HepG2 (cell line): ENCODE measurements around the gene SSBP4. TPM values are rescaled to one million over a fixed set of nuclear protein-coding genes. Genes with fewer than 3 reads are reported as not detected.

Source experiments
- CBX5 ChIP-seq: sonication (generic); formaldehyde crosslinking; IDR thresholded peaks from 2 replicates; pipeline ENCODE4 v1.4.0; 2020; ENCODE audit warnings: missing genetic modification reagents, borderline replicate concordance
- CHCHD3 ChIP-seq: sonication (generic); formaldehyde crosslinking; IDR thresholded peaks from 2 replicates; pipeline ENCODE4 v1.8.0; 2022; ENCODE audit warnings: mild to moderate bottlenecking, missing genetic modification reagents, moderate library complexity
- CTCF ChIP-seq: sonication (generic); formaldehyde crosslinking; IDR thresholded peaks from 2 replicates; pipeline ENCODE4 v1.5.0; 2020; ENCODE audit warnings: mild to moderate bottlenecking, missing genetic modification reagents, moderate library complexity
- EHMT2 ChIP-seq: fragments of 200-600 bp; sonication (generic); IDR thresholded peaks from 2 replicates; pipeline ENCODE4 v1.7.0; 2017; ENCODE audit warnings: antibody characterized with exemption, low read depth, low read length, borderline replicate concordance
- GATAD1 ChIP-seq: IDR thresholded peaks from 2 replicates; pipeline ENCODE4 v1.6.1; 2016; ENCODE audit warnings: missing genetic modification reagents, missing compliant biosample characterization
- HMGXB4 ChIP-seq, 2 experiments: sonication (generic) in 1 of 2; formaldehyde crosslinking in 1 of 2; IDR thresholded peaks; 2 replicates each; pipeline versions ENCODE4 v1.4.0 to v1.6.1; 2018 to 2020; ENCODE audit warnings: missing genetic modification reagents in 2 of 2, borderline replicate concordance in 1 of 2, low read depth in 1 of 2, mild to moderate bottlenecking in 1 of 2, missing biosample characterization in 1 of 2
- NCOR1 ChIP-seq: fragments of 200-600 bp; sonication (generic); IDR thresholded peaks from 2 replicates; pipeline ENCODE4 v1.7.0; 2017; ENCODE audit warnings: antibody characterized with exemption, low read length, borderline replicate concordance
- SMC3 ChIP-seq: IDR thresholded peaks from 2 replicates; pipeline ENCODE4 v1.6.1; 2011; ENCODE audit warnings: low read length, improper control_type of control experiment
- SMYD3 ChIP-seq: sonication (generic); formaldehyde crosslinking; IDR thresholded peaks from 2 replicates; pipeline ENCODE4 v1.8.1; 2023; ENCODE audit warnings: mild to moderate bottlenecking, missing genetic modification reagents
- TOE1 ChIP-seq: sonication (generic); formaldehyde crosslinking; IDR thresholded peaks from 2 replicates; pipeline ENCODE4 v1.4.0; 2020; ENCODE audit warnings: mild to moderate bottlenecking, missing genetic modification reagents
- ZBTB39 ChIP-seq: sonication (generic); formaldehyde crosslinking; IDR thresholded peaks from 2 replicates; pipeline ENCODE4 v1.5.0; 2020; ENCODE audit warnings: missing genetic modification reagents
- ZFP37 ChIP-seq: sonication (generic); formaldehyde crosslinking; IDR thresholded peaks from 2 replicates; pipeline ENCODE4 v1.4.0; 2020; ENCODE audit warnings: missing genetic modification reagents, borderline replicate concordance
- ZNF496 ChIP-seq: sonication (generic); formaldehyde crosslinking; IDR thresholded peaks from 2 replicates; pipeline ENCODE4 v1.8.1; 2023; ENCODE audit warnings: mild to moderate bottlenecking, moderate library complexity, missing genetic modification reagents; ENCODE audit not compliant: insufficient replicate concordance
- ZNF556 ChIP-seq: sonication (generic); formaldehyde crosslinking; IDR thresholded peaks from 2 replicates; pipeline ENCODE4 v1.4.0; 2020; ENCODE audit warnings: mild to moderate bottlenecking, missing genetic modification reagents, borderline replicate concordance
- ZSCAN5A ChIP-seq: sonication (generic); formaldehyde crosslinking; IDR thresholded peaks from 2 replicates; pipeline ENCODE4 v1.8.0; 2022; ENCODE audit warnings: mild to moderate bottlenecking, missing genetic modification reagents, borderline replicate concordance
- polyA plus RNA-seq, 8 experiments: library from polyadenylated mRNA; depleted of rRNA in 3 of 8; stranded (reverse) in 7 of 8; unstranded in 1 of 8; fragments of >200 nt; fragmentation: Illumina TruSeq in 4 of 8; extraction: Trizol in 4 of 8; gene quantifications; 2 replicates each; pipeline versions ENCODE4 v1.2.1 to v1.2.3, GENCODE V29; 2011 to 2016; ENCODE audit warnings: low read depth in 4 of 8, missing spikeins in 1 of 8, mixed read lengths in 1 of 8; ENCODE audit not compliant: insufficient read depth in 1 of 8
- total RNA-seq, 5 experiments: library from RNA; depleted of rRNA; stranded (reverse); fragments of >200 nt; fragmentation: Illumina TruSeq; extraction: Trizol; gene quantifications; 2 replicates each; pipeline ENCODE4 v1.2.3, GENCODE V29; 2016; ENCODE audit warnings: low read depth in 1 of 5
- TF ChIP-seq, protein P1 (sequence below): sonication (generic); formaldehyde crosslinking; IDR thresholded peaks from 2 replicates; pipeline ENCODE4 v1.8.0; 2022; ENCODE audit warnings: missing genetic modification reagents, mild to moderate bottlenecking, borderline replicate concordance

Gene SSBP4
- total and polyA plus RNA-seq, 2 of the 13 experiments (the other 11 are each of a cell fraction or from before 2014, with no cell fraction given), result 20.8 to 39.5 TPM

GRCh38 chr19:18450931-18451836, 32.0 kb downstream of the SSBP4 start (continued):
- TF ChIP-seq HMGXB4 (CRISPR knock-in tag; IDR thresholded peaks at IDR 0.05; ENCODE audit: borderline replicate concordance in 1 of 2, low read depth in 1 of 2), result peak; percentile 59 to 71; a peak in 2 of 4 replicates
- no peak for TF ChIP-seq NCOR1
- peak; percentile 97 for TF ChIP-seq CTCF (CRISPR knock-in tag)
- no peak for TF ChIP-seq ZFP37
- no peak; the same call in 1 of the 2 replicates for TF ChIP-seq CBX5 (CRISPR knock-in tag)
- no peak for TF ChIP-seq SMYD3 (CRISPR knock-in tag)
- no peak for TF ChIP-seq TOE1 (CRISPR knock-in tag)
- TF ChIP-seq SMC3, result peak; percentile 44; the same call in 1 of the 2 replicates
- TF ChIP-seq CHCHD3 (CRISPR knock-in tag), result no peak
- 0 out of 2 replicates have a peak, but pooled peaks have one; percentile 57 for TF ChIP-seq ZNF556 (CRISPR knock-in tag)
- no peak for TF ChIP-seq ZBTB39
- 0 out of 2 replicates have a peak, but pooled peaks have one; percentile 40 for TF ChIP-seq GATAD1
- TF ChIP-seq EHMT2, result no peak
- TF ChIP-seq, protein P1, sequence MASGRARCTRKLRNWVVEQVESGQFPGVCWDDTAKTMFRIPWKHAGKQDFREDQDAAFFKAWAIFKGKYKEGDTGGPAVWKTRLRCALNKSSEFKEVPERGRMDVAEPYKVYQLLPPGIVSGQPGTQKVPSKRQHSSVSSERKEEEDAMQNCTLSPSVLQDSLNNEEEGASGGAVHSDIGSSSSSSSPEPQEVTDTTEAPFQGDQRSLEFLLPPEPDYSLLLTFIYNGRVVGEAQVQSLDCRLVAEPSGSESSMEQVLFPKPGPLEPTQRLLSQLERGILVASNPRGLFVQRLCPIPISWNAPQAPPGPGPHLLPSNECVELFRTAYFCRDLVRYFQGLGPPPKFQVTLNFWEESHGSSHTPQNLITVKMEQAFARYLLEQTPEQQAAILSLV (CRISPR knock-in tag), result no peak
- TF ChIP-seq ZSCAN5A (CRISPR knock-in tag), result no peak
- TF ChIP-seq ZNF496, result no peak
